H7 (cell line): Measurements from ENCODE around the gene IGF2. TPM values are rescaled to one million over a fixed set of nuclear protein-coding genes. Genes with fewer than 3 reads are reported as not detected.

Source experiments
- DNase-seq: peaks from one replicate; pipeline ENCODE4 v3.0.0; 2012
- H3K27me3 ChIP-seq: 2 replicates; pipeline ENCODE4 v1.6.0; 2011; ENCODE audit warnings: mild to moderate bottlenecking, low read length; ENCODE audit not compliant: control insufficient read depth, insufficient read depth
- H3K36me3 ChIP-seq: replicated peaks from 2 replicates; pipeline ENCODE4 v1.5.1; 2011; ENCODE audit warnings: low read length; ENCODE audit not compliant: control insufficient read depth, insufficient read depth
- H3K4me3 ChIP-seq: 2 replicates; pipeline ENCODE4 v1.5.1; 2011; ENCODE audit warnings: low read depth, mild to moderate bottlenecking, control low read depth, low read length, moderate library complexity; ENCODE audit not compliant: insufficient read depth
- total RNA-seq: library from RNA; depleted of rRNA; stranded (reverse); fragments of >200 nt; shearing (Covaris generic); gene quantifications from 2 replicates; pipeline ENCODE4 v1.2.3, GENCODE V29; 2014

The IGF2 gene
- total RNA-seq, 1 experiment from 2014 or later: 1.2 TPM

- Histone ChIP-seq H3K4me3 (no peak overlapping the region), H3K27me3 (no peaks in the 10 kb centered on the region), H3K36me3 (no peaks in the 10 kb centered on the region)
- DNase-seq: peak; percentile 56
Measured at GRCh38 chr11:2121227-2122130, 17.7 kb downstream of the IGF2 start.

- Histone ChIP-seq H3K36me3 (no peaks in the 10 kb centered on the region), H3K27me3 (no peaks in the 10 kb centered on the region), H3K4me3 (no peak overlapping the region)
- peak; percentile 87 for DNase-seq
Measured at GRCh38 chr11:2120359-2121100, 18.7 kb downstream of the IGF2 start.

GRCh38 chr11:2118677-2119076, 20.5 kb downstream of the IGF2 start:
- DNase-seq: no peak
- Histone ChIP-seq H3K27me3 (no peaks in the 10 kb centered on the region), H3K4me3 (no peak overlapping the region), H3K36me3 (no peaks in the 10 kb centered on the region)

GRCh38 chr11:2116680-2117079, 22.5 kb downstream of the IGF2 start:
- Histone ChIP-seq H3K4me3 (no peak overlapping the region), H3K36me3 (no peaks in the 10 kb centered on the region), H3K27me3 (no peaks in the 10 kb centered on the region)
- DNase-seq: no peak

GRCh38 chr11:2115308-2115707, 23.9 kb downstream of the IGF2 start:
- H3K36me3 ChIP-seq: no peaks in the 10 kb centered on the region
- no peak overlapping the region for H3K4me3 ChIP-seq
- no peaks in the 10 kb centered on the region; the same call in 1 of the 2 replicates for H3K27me3 ChIP-seq
- DNase-seq: no peak

- no peaks in the 10 kb centered on the region; the same call in 1 of the 2 replicates for H3K27me3 ChIP-seq
Measured at GRCh38 chr11:2114430-2115241, 24.6 kb downstream of the IGF2 start.

GRCh38 chr11:2113776-2114175, 25.4 kb downstream of the IGF2 start:
- no peak overlapping the region for H3K4me3 ChIP-seq
- no peaks in the 10 kb centered on the region for H3K36me3 ChIP-seq
- no peaks in the 10 kb centered on the region; the same call in 1 of the 2 replicates for H3K27me3 ChIP-seq
- no peak for DNase-seq

More at GRCh38 chr11:2114430-2115241, 24.6 kb downstream of the IGF2 start:
- Histone ChIP-seq H3K4me3 (no peak overlapping the region), H3K36me3 (no peaks in the 10 kb centered on the region)
- DNase-seq: no peak

- Histone ChIP-seq H3K36me3 (no peaks in the 10 kb centered on the region), H3K4me3 (no peak overlapping the region), H3K27me3 (no peaks in the 10 kb centered on the region; the same call in 1 of the 2 replicates)
- DNase-seq: no peak
Measured at GRCh38 chr11:2110521-2110920, 28.7 kb downstream of the IGF2 start.

- DNase-seq: peak; percentile 87
- H3K4me3 ChIP-seq: no peak overlapping the region
- H3K27me3 ChIP-seq: no peaks in the 10 kb centered on the region; the same call in 1 of the 2 replicates
- H3K36me3 ChIP-seq: no peaks in the 10 kb centered on the region
Measured at GRCh38 chr11:2109541-2110019, 29.6 kb downstream of the IGF2 start.

- Histone ChIP-seq H3K27me3 (no peaks in the 10 kb centered on the region; the same call in 1 of the 2 replicates), H3K36me3 (no peaks in the 10 kb centered on the region), H3K4me3 (no peak overlapping the region)
- no peak for DNase-seq
Measured at GRCh38 chr11:2108675-2109491, 30.3 kb downstream of the IGF2 start.

GRCh38 chr11:2107941-2108630, 31.1 kb downstream of the IGF2 start:
- peaks cover under 1% of the 10 kb centered on the region; the same call in 1 of the 2 replicates for H3K27me3 ChIP-seq
- no peak overlapping the region for H3K4me3 ChIP-seq
- no peaks in the 10 kb centered on the region for H3K36me3 ChIP-seq
- no peak for DNase-seq

GRCh38 chr11:2107521-2107920, 31.7 kb downstream of the IGF2 start:
- Histone ChIP-seq H3K27me3 (peaks cover 3% of the 10 kb centered on the region), H3K36me3 (no peaks in the 10 kb centered on the region), H3K4me3 (no peak overlapping the region)
- DNase-seq: no peak

GRCh38 chr11:2106583-2107209, 32.5 kb downstream of the IGF2 start:
- DNase-seq: no peak
- H3K4me3 ChIP-seq: no peak overlapping the region
- H3K36me3 ChIP-seq: no peaks in the 10 kb centered on the region
- H3K27me3 ChIP-seq: peaks cover 3% of the 10 kb centered on the region
